Kidney epithelial cell (primary cell): Measurements from ENCODE around the gene CENPP. TPM values are rescaled to one million over a fixed set of nuclear protein-coding genes. Genes with fewer than 3 reads are reported as not detected.

Experiments used
- DNase-seq: peaks from one replicate; pipeline ENCODE4 v3.0.0-alpha.2; 2010; ENCODE audit warnings: low read depth
- H3K27me3 ChIP-seq: 2 replicates; pipeline ENCODE4 v1.6.0; 2011; ENCODE audit warnings: low read length; ENCODE audit not compliant: control insufficient read depth, insufficient read depth
- H3K36me3 ChIP-seq: 2 replicates; pipeline ENCODE4 v1.5.1; 2011; ENCODE audit warnings: low read length; ENCODE audit not compliant: control insufficient read depth, insufficient read depth
- H3K4me3 ChIP-seq: 2 replicates; pipeline ENCODE4 v1.5.1; 2011; ENCODE audit warnings: low read depth, mild to moderate bottlenecking, control low read depth, low read length
- total RNA-seq: library from RNA; depleted of rRNA; stranded (reverse); fragments of >200 nt; gene quantifications from 2 replicates; pipeline ENCODE4 v1.2.3, GENCODE V29; 2015
- TF ChIP-seq, protein P1 (sequence below): IDR thresholded peaks from 2 replicates; pipeline ENCODE4 v1.5.1; 2011; ENCODE audit warnings: mild to moderate bottlenecking, moderate library complexity, low read length, control low read depth, inconsistent platforms; ENCODE audit not compliant: insufficient read depth, poor library complexity, severe bottlenecking

CENPP gene
- total RNA-seq, 1 donor from 2014 or later, result 1.4 TPM

DNA sequence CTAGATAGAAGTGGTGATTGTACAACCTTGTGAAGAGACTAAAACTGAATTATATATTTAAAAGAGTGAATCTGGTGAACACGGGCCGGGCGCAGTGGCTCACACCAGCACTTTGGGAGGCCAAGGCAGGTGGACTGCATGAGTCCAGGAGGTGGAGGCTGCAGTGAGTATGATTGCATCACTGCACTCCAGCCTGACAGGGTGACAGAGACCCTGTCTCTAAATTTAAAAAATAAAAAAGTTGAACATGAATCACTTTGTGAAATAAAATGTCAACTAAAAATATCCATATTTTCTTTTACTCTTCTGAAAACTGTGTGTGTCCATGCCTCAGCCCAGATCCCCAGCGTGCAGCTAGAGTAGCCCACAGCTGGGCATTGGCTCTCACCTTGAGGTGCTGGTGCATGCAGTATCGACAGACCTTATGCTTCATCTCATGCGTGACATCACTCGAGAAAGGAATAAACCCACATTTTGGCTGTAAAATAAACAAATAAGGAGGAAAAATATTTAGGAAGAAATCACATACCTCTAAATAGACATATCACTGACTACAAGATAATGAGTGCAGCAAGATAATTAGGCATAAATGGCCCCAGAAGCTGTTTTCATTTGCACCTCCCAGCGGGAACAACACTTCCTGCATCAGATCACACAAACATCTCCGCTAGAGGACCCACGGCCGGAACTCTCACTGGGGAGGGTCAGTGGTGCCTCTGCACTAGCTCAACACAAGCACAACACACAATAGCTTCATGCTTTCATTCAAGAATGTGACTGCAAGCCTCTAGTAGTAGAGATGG, 322.1 kb downstream of the CENPP start:
- Histone ChIP-seq H3K27me3 (no peaks in the 10 kb centered on the region), H3K4me3 (no peak overlapping the region), H3K36me3 (peaks cover 3% of the 10 kb centered on the region)
- TF ChIP-seq, protein P1, sequence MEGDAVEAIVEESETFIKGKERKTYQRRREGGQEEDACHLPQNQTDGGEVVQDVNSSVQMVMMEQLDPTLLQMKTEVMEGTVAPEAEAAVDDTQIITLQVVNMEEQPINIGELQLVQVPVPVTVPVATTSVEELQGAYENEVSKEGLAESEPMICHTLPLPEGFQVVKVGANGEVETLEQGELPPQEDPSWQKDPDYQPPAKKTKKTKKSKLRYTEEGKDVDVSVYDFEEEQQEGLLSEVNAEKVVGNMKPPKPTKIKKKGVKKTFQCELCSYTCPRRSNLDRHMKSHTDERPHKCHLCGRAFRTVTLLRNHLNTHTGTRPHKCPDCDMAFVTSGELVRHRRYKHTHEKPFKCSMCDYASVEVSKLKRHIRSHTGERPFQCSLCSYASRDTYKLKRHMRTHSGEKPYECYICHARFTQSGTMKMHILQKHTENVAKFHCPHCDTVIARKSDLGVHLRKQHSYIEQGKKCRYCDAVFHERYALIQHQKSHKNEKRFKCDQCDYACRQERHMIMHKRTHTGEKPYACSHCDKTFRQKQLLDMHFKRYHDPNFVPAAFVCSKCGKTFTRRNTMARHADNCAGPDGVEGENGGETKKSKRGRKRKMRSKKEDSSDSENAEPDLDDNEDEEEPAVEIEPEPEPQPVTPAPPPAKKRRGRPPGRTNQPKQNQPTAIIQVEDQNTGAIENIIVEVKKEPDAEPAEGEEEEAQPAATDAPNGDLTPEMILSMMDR, result no peak
- no peak for DNase-seq

DNA sequence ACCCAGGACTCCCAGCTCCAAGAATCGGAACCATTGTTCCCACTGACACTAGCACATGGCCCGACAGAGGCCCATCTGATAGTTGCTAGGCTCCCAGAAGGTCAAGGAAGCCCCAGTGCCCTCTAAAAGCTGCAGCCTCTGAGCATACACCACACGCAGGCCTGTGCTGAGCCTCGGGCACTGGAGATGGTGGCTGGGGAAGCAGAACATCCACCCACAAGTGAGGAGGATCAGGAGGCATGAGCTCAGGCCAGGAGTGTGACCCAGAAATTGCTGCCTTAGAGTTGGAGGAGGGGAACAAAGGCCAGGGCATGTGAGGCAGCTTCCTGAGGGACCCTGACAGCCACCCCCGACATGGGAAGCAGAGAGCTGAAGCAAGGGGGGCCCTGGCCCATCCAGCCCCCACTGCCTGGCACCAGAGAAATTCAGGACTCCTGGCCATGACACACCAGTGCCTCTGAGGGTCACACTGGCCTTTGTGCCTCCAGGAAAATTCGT, 322.8 kb downstream of the CENPP start:
- TF ChIP-seq, protein P1, result no peak
- no peak for DNase-seq
- Histone ChIP-seq H3K4me3 (no peak overlapping the region), H3K36me3 (peaks cover 3% of the 10 kb centered on the region), H3K27me3 (no peaks in the 10 kb centered on the region)

DNA sequence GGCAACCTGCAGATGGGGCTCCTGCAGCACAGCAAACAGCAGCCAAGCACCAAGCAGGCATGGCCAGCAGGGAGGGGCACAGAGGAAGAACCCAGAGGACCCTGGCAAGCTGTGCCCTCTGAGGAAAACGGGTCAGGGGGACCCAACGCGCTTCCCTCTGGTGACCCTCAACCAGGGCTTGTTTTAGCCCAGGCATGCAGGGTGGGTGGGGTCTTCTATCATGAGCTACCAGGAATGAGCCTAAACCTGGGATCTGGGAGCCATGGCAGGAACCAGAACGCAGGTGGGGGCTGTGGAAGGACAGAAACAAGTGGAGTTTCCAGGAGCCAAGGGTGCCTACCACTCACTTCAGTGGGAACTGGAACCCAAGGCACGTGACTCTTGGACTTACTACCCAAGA, 323.3 kb downstream of the CENPP start:
- TF ChIP-seq, protein P1, result no peak
- DNase-seq, result no peak
- Histone ChIP-seq H3K36me3 (peaks cover 3% of the 10 kb centered on the region), H3K4me3 (no peak overlapping the region), H3K27me3 (no peaks in the 10 kb centered on the region)

DNA sequence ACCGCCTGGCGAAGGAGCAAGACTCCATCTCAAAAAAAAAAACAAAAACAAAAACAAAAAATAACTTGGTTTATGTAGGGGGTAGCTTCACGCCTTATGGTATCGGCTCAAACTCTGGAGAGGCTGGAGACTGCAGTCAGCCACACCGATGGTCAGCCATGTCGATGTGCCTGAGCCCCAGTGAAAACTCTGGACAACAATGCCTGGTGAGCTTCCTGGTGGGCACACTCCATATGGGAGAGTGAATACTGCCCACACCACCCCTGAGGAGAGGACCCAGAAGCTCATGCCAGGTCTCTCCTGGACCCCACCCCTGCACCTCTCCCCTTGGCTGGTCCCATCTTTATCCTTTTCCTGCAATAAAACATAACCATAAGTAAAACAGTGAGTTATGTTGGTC, 324.5 kb downstream of the CENPP start:
- Histone ChIP-seq H3K36me3 (peaks cover 2% of the 10 kb centered on the region), H3K4me3 (no peak overlapping the region), H3K27me3 (no peaks in the 10 kb centered on the region)
- no peak for DNase-seq
- TF ChIP-seq, protein P1, result no peak

DNA sequence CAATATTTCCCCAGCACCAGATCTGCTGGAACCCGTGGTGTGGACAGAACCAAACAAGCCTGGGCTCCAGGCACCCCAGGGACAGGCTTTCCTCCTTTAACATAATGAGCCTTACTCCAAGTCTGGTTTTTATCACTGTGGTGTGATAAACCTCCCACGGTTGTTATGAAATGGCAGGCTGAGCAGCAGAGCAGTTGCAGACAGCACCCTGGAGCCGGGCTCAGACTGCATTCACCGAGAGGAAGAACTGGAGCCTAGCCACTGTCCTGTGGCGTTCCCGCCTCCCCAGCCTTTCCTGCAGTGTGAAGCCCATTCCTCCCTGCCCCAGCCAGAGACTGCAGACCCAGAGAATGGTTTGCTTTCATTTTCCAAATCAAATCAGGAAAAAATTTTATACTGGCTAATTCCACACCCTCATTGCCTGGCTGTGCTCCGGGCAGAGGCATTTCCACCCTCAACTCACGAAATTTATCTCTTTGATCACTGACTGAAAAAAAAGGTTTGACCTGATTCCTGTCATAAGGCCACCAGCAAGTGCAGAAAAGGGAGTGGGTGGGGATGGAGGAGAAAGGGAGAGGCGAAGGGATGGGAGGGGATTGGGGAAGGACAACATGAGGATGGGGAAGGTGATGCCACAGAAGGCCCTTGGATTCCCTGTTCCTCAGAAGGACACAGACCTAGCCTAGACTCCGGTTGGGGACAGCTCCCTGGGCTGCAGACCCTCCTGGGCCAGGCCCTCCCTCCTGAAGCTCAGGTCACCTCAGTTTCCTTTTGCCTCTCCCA, 325.3 kb downstream of the CENPP start:
- DNase-seq, result no peak
- Histone ChIP-seq H3K4me3 (no peak overlapping the region), H3K36me3 (peaks cover 2% of the 10 kb centered on the region), H3K27me3 (no peaks in the 10 kb centered on the region)
- TF ChIP-seq, protein P1, result no peak
